Naive thymus-derived CD8-positive, alpha-beta T cell (primary cell): ENCODE measurements around the gene CAMK2B. TPM values are rescaled to one million over a fixed set of nuclear protein-coding genes. Genes with fewer than 3 reads are reported as not detected.

Experiments used
- ATAC-seq, 2 donors: fragments of 150-1000 bp; cut with Tn5 transposase in 1 of 2; sonication (Bioruptor Pico), chemical (Tn5 transposase) in 1 of 2; 1 replicate in 1 of 2; 2 replicates in 1 of 2; pipeline ENCODE4 v1.10.0; 2021; ENCODE audit warnings: mild to moderate bottlenecking in 2 of 2, moderate library complexity in 2 of 2
- POLR2A ChIA-PET: fragments of 350-600 bp; sonication (Branson Sonifier 250); formaldehyde crosslinking; loops from one replicate; lab custom pipeline; 2021; ENCODE audit warnings: antibody characterized with exemption; lab: Charles Lee
- DNase-seq, 10 donors: peaks; one replicate each; pipeline versions ENCODE4 v3.0.0 to v3.0.0-alpha.2; 2020 to 2022
- H3K27ac Mint-ChIP-seq, 10 donors: one replicate each; pipeline ENCODE4 v1.8.0; 2020 to 2022; ENCODE audit warnings: mild to moderate bottlenecking in 10 of 10, mixed read lengths in 10 of 10, moderate library complexity in 4 of 10, inconsistent platforms in 1 of 10
- H3K27me3 Mint-ChIP-seq, 5 donors: one replicate each; pipeline ENCODE4 v1.8.0; 2021 to 2022; ENCODE audit warnings: mixed read lengths in 5 of 5
- H3K36me3 Mint-ChIP-seq, 3 donors: one replicate each; pipeline ENCODE4 v1.8.0; 2020 to 2022; ENCODE audit warnings: mixed read lengths in 3 of 3, mild to moderate bottlenecking in 2 of 3, inconsistent platforms in 1 of 3
- H3K4me1 Mint-ChIP-seq, 4 donors: one replicate each; pipeline ENCODE4 v1.8.0; 2021 to 2022; ENCODE audit warnings: mixed read lengths in 4 of 4
- H3K4me3 Mint-ChIP-seq, 10 donors: one replicate each; pipeline ENCODE4 v1.8.0; 2020 to 2022; ENCODE audit warnings: mild to moderate bottlenecking in 10 of 10, mixed read lengths in 10 of 10, moderate library complexity in 6 of 10, inconsistent platforms in 1 of 10
- H3K9me3 Mint-ChIP-seq, 9 donors: one replicate each; pipeline ENCODE4 v1.8.0; 2020 to 2022; ENCODE audit warnings: mixed read lengths in 9 of 9, mild to moderate bottlenecking in 3 of 9, inconsistent platforms in 1 of 9, moderate library complexity in 1 of 9
- polyA plus RNA-seq, 3 donors: library from polyadenylated mRNA; unstranded; fragments of 300-500 nt; fragmentation: Illumina TruSeq; gene quantifications; one replicate each; pipeline ENCODE4 v1.2.3, GENCODE V29; 2021
- total RNA-seq, 8 experiments: library from RNA in 2 of 8; stranded (reverse) in 2 of 8; gene quantifications; one replicate each; pipeline ENCODE4 v1.2.3 and lab custom pipeline; 2021 to 2026

CAMK2B gene
- total and polyA plus RNA-seq, 5 experiments from 2014 or later: not detected

DNA sequence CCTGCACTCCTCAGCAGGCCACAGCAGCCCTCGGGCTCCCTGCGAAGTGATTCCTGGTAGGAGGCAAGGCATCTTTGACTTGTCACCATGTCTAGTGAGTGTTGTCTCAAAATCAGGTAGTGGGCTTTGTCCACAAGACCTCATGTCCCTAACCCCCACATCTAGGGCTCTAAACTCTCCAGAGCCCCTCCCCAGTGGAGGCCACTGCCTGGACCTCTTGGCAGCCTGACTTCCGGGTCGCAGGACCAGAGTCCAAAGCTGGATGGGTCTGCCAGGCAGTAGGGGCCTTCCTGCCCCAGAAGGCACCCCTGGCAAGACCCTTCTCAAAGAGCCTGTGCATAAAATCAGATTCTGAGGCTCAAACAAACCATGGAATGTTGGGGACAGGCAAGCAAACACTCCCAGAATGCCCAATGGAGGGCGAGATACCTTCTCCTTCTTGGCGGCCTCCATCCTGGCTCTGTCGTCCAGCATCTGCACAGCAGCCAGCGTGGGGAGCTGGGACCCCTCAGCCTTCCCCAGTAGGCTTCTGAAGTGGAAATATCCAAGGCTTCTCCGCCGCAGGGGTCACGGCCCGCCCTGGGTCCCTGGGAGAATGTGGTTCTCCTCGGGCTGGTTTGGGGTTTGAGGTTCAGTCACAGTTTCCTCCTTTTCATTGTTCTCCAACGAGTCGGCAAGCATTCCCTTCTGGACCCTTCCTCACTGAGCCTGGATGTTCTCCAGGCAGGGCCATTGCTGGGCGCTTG lies 136.7 kb downstream of the CAMK2B start:
- POLR2A ChIA-PET: no interaction called here
- DNase-seq (no peak), ATAC-seq (no peak)
- Mint-ChIP-seq H3K9me3 (no peaks in the 10 kb centered on the region), H3K36me3 (no peaks in the 10 kb centered on the region), H3K27ac (peak overlapping the region in 2 of 10 donors; percentile 15 to 53), H3K4me1 (no peaks in the 10 kb centered on the region), H3K27me3 (peaks cover 0 to 8% (median 5%) of the 10 kb centered on the region in 5 donors), H3K4me3 (no peak overlapping the region)

DNA sequence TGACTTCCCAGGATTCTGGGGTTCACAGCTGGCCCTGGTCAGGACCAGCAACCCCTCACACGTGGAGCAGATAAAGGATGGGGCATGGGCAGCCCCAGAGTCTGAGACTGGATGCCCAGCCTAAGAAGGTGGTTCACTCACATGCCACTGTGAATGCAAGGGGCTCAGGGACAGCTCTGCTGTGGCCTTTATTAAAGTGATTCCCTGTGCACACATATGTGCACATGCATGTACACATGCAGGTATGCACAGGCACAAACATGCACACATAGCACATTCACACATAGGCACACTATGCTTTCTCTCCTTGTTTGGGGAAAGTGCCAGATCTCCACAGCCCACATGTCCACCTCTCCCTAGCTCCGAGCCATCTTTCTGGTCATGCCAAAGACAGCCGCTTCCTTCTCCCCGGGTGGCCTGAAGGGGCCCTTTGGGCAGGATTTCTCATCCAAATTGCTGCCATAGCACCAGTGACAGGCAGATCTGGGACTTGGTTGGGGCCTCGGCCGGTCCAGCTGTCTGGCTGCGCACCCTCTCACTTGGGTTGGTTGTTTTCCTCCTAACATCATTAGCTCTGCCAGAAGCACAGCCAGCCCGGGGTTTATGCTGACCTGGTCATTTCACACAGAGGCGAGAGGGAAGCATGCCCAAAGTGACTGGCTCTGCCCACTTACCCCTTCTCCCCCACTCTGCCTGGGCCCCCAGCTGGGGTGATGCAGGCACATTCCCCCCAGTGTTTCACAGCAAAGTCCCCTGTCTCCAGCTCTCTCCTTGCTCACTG lies 137.6 kb downstream of the CAMK2B start:
- H3K36me3 Mint-ChIP-seq: peaks cover 0 to 4% (median 3%) of the 10 kb centered on the region in 3 donors
- H3K27me3 Mint-ChIP-seq: peaks cover 0 to 6% (median 4%) of the 10 kb centered on the region in 5 donors
- no peak overlapping the region for H3K4me3 Mint-ChIP-seq
- no peaks in the 10 kb centered on the region for H3K4me1 Mint-ChIP-seq
- H3K9me3 Mint-ChIP-seq: peaks cover 0 to 7% (median 0%) of the 10 kb centered on the region in 9 donors
- DNase-seq (no peak), ATAC-seq (no peak)
- POLR2A ChIA-PET: no interaction called here
- H3K27ac Mint-ChIP-seq: peak overlapping the region in 1 of 10 donors; percentile 53

DNA sequence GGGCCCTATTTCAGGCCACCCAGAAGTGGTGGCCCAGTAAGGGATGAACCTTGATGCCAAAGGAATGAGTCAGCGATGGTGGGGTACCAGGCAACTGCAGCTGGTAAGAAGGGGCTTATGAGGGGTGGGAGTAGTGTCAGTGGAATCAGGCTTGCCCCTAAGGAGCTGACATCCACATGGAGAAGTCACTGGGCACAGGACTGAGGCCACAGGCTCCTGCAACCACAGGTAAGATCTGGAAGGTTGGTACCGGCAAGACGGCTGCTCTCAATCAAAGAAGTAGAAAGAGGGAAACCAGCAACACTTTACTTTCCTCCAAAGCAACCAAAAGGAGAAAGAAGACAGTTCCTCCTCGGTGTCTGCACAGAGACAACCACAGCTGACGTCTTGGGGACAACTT lies 138.7 kb downstream of the CAMK2B start:
- Mint-ChIP-seq H3K9me3 (peaks cover 0 to 13% (median 2%) of the 10 kb centered on the region in 9 donors), H3K27me3 (peaks cover 0 to 4% (median 3%) of the 10 kb centered on the region in 5 donors), H3K4me3 (no peak overlapping the region), H3K36me3 (peaks cover 0 to 6% (median 4%) of the 10 kb centered on the region in 3 donors), H3K27ac (peak overlapping the region in 3 of 10 donors; percentile 43 to 65 (median 56)), H3K4me1 (no peaks in the 10 kb centered on the region)
- POLR2A ChIA-PET: no interaction called here
- ATAC-seq (no peak), DNase-seq (no peak)

DNA sequence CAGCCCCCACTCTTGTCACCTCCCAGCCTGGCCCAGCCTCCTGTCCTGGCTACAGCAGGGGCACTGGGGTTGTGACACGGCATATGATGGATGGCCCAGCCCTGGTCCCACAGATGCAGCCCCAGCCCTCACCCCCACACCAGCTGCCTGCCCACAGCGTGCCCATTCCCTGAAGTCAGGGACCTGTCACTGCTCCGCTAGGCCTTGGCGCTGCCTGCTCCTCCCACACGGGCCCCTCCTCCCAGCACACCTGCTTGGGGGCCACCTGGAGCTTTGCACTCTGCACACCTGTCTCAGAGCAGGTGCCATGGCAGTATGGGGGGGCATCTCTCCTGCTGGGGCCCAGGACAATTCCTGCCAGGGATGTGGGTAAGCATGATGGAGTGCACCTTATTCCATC lies 139.7 kb downstream of the CAMK2B start:
- no peak for ATAC-seq

DNA sequence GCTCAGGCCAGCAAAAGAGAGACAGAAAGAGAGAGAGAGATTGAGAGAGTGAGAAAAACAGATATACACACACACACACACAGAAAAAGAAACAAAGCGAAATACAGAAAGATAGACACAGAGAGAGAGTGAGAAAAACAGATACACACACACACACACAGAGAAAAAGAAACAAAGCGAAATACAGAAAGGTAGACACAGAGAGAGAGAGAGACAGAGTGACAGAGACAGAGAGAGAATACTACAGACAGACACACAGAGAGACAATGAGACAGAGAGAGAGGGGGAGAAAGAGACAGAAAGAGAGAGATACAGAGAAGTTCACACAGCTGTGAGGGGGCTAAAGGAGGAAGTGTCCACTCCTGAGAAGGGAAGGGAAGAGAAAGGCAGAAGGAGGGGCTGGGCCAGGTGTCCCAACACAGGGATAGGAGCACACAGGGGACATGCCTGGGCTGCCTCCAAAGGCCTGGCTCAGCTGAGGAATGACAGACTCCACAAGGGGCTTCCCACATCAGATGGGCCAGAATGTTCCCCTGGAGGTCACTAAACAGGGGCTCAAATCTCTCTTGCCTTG lies 140.4 kb downstream of the CAMK2B start:
- peaks cover 0 to 13% (median 2%) of the 10 kb centered on the region in 9 donors for H3K9me3 Mint-ChIP-seq
- H3K27me3 Mint-ChIP-seq: peaks cover 0 to 7% (median 0%) of the 10 kb centered on the region in 5 donors
- H3K4me3 Mint-ChIP-seq: no peak overlapping the region
- ATAC-seq (no peak), DNase-seq (no peak)
- H3K27ac Mint-ChIP-seq: peak overlapping the region in 3 of 10 donors; percentile 1 to 43 (median 5)
- H3K36me3 Mint-ChIP-seq: peaks cover 0 to 6% (median 4%) of the 10 kb centered on the region in 3 donors
- H3K4me1 Mint-ChIP-seq: no peaks in the 10 kb centered on the region
- POLR2A ChIA-PET: no interaction called here

More for the DNA sequence above, 139.7 kb downstream of the CAMK2B start:
- Mint-ChIP-seq H3K27ac (no peak overlapping the region), H3K4me1 (no peaks in the 10 kb centered on the region), H3K9me3 (peaks cover 0 to 13% (median 2%) of the 10 kb centered on the region in 9 donors), H3K36me3 (peaks cover 0 to 6% (median 4%) of the 10 kb centered on the region in 3 donors), H3K4me3 (no peak overlapping the region), H3K27me3 (peaks cover 0 to 7% (median 3%) of the 10 kb centered on the region in 5 donors)
- POLR2A ChIA-PET: interaction anchor here (0.6 kb wide), 1 partner anchor 10 kb away, joined by 3 read pairs; no protein-coding TSS in a partner anchor
- DNase-seq: no peak

DNA sequence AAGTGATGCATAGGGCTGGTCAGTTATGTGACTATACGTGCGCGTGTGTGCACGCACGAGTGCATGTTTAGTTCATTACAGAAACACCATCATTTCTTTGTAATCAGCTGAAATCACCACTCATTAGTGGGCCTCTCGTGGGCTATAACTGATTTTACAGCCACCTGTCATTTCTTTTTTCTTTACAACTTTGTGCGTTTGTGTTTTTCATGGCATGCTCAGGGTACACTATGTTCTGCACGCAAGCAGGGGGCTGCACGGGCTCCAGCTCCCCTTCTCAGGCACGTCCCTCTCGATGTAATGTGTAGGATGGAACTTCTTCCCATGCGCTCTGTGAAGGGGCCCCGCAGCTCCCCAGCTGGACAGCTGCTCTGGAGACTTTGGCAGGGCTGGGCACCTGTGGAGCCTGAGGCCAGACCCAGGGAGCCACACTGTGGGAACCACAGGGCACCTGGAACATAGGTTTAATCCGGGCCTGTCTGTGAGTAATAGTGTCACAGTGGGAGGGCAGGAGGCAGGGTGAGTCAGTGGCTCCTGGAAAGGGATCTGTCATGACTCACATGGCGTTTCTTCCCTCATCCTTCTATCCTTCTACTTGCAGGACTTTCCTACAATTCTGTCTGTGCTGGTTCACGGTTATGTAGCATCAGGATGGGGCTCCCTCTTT lies 141.1 kb downstream of the CAMK2B start:
- POLR2A ChIA-PET: no interaction called here
- peak overlapping the region in 1 of 10 donors; percentile 5 for H3K27ac Mint-ChIP-seq
- H3K4me3 Mint-ChIP-seq: no peak overlapping the region
- H3K27me3 Mint-ChIP-seq: peaks cover 0 to 8% (median under 1%) of the 10 kb centered on the region in 5 donors
- ATAC-seq (no peak), DNase-seq (no peak)
- H3K36me3 Mint-ChIP-seq: peaks cover 0 to 6% (median 4%) of the 10 kb centered on the region in 3 donors
- peaks cover 0 to 13% (median 2%) of the 10 kb centered on the region in 9 donors for H3K9me3 Mint-ChIP-seq
- H3K4me1 Mint-ChIP-seq: no peaks in the 10 kb centered on the region

DNA sequence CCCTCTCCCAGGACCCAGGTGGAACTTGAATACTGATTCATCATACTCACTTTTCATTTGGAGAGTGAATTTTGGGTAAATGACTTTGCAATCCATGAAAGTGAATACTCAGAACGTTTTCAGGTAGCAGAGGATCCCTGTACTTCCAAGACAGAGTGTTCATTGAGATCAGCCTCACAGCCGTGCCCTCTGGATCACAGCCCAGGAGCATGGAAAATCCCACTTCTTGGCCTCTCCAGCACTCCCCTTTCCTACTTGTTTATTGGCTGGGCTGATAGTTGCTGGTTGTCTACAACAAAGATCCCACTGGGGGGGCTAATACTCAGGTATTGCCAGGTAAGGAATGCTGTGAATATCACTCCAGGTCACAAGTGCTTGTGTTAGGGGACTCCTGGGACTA lies 142.0 kb downstream of the CAMK2B start:
- ATAC-seq (no peak), DNase-seq (no peak)
- Mint-ChIP-seq H3K4me3 (no peak overlapping the region), H3K4me1 (no peaks in the 10 kb centered on the region), H3K9me3 (peaks cover 0 to 13% (median 2%) of the 10 kb centered on the region in 9 donors), H3K36me3 (peaks cover 0 to 6% (median 4%) of the 10 kb centered on the region in 3 donors), H3K27ac (no peak overlapping the region), H3K27me3 (peaks cover 0 to 11% (median 2%) of the 10 kb centered on the region in 5 donors)
- POLR2A ChIA-PET: no interaction called here

DNA sequence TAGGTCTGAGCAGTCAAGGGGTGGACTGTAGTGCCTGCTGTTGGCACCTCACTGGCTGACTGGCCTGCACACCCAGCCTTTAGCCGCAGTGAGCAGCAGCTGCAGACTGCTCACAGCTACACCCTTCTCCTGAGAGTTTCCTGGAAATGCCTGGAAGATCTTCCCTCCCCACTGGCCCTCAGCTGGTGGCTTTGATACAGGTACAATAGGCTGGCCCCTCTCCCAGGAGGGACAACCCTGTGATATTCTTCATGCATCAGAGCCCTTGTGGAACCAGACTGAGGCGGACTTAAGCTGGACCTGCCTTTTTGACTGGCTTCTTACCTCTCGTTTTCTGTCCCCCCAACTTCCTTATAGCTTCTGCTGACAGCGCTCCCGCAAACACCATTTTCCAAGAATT lies 142.6 kb downstream of the CAMK2B start:
- ATAC-seq: no peak
- H3K9me3 Mint-ChIP-seq: peaks cover 0 to 13% (median 2%) of the 10 kb centered on the region in 9 donors
- peaks cover 0 to 17% (median 0%) of the 10 kb centered on the region in 5 donors for H3K27me3 Mint-ChIP-seq
- H3K4me3 Mint-ChIP-seq: no peak overlapping the region
- POLR2A ChIA-PET: interaction anchor here (0.6 kb wide), 1 partner anchor 123 kb away, joined by 3 read pairs; no protein-coding TSS in a partner anchor
- no peaks in the 10 kb centered on the region for H3K4me1 Mint-ChIP-seq
- H3K27ac Mint-ChIP-seq: peak overlapping the region in 1 of 10 donors; percentile 89
- no peak for DNase-seq
- peaks cover 0 to 6% (median 4%) of the 10 kb centered on the region in 3 donors for H3K36me3 Mint-ChIP-seq

DNA sequence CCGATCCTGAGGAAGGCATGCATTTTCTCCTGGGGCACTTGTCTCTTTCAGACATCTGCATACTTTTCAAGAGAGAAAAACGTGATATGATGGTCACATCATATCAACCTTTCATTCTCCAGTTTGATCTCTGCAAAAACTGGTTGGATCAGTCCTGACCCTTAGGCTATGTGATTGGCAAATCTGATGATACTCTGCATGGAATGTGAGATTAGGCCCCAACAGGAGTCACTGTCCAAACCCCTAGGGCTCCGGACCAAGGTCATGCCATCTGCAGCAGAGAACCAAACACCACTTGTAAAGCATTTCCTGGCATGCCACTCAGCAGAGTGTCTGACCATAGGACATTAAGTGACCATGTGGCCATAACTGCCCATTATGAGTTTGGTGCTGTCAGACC lies 144.8 kb downstream of the CAMK2B start:
- no peak overlapping the region for H3K27ac Mint-ChIP-seq
- H3K9me3 Mint-ChIP-seq: peaks cover 0 to 13% (median 2%) of the 10 kb centered on the region in 9 donors
- POLR2A ChIA-PET: no interaction called here
- DNase-seq (no peak), ATAC-seq (no peak)
- H3K4me3 Mint-ChIP-seq: no peak overlapping the region
- H3K27me3 Mint-ChIP-seq: peaks cover 0 to 21% (median 9%) of the 10 kb centered on the region in 5 donors
- H3K4me1 Mint-ChIP-seq: no peaks in the 10 kb centered on the region
- H3K36me3 Mint-ChIP-seq: peaks cover 0 to 6% (median 4%) of the 10 kb centered on the region in 3 donors

DNA sequence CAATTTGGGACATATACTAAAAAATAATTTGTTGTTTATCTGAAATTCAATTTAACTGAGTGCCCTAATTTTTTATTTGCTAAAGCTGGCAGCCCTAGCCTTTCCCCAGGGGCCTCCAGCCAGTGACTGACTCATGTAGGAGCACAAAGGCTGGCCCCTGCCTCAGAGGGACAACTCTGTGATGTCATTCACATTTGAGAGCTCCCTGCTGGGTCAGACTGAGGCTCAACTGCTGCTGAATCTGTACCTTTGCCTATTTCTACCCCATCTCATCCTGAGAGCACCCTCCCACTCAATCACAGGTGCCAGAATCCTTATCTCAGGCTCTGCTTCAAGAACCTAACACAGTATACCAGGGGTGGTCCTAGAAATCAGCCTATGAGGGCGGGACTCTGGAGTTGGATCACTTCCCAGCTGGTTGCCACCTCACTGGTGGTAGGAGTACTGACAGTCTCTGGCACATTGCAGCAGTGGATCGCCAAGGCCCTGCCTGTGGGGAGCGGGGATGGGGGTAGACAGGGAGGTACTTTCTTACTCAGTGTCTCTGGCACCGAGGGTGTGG lies 147.7 kb downstream of the CAMK2B start:
- H3K36me3 Mint-ChIP-seq: peaks cover 0 to 3% (median 0%) of the 10 kb centered on the region in 3 donors
- H3K27me3 Mint-ChIP-seq: peaks cover 0 to 20% (median 10%) of the 10 kb centered on the region in 5 donors
- H3K4me1 Mint-ChIP-seq: no peaks in the 10 kb centered on the region
- no peak overlapping the region for H3K27ac Mint-ChIP-seq
- no peak overlapping the region for H3K4me3 Mint-ChIP-seq
- H3K9me3 Mint-ChIP-seq: peaks cover 0 to 12% (median 3%) of the 10 kb centered on the region in 9 donors
- POLR2A ChIA-PET: no interaction called here
- no peak for ATAC-seq
- no peak for DNase-seq

DNA sequence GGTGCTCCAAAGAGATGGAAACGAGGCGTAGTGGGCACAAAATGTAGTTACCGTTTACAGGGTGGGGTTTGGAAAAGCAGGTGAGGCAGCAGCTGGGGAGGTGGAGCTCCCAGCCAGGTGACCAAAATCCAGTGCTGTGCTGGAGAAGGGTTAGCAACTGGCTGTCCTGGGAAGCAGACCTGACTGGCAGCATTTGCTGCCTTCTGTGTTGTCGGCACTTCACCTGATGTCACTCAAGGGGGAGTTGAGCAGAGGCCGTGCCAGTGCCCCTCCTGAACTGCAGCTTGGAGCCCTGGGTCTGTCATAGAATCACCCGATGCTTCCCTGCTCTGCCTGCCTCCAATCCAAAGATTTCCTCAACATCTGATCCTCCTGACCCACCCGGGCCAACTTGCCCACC lies 148.9 kb downstream of the CAMK2B start:
- Mint-ChIP-seq H3K27ac (no peak overlapping the region), H3K4me1 (no peaks in the 10 kb centered on the region), H3K27me3 (peaks cover 0 to 20% (median 10%) of the 10 kb centered on the region in 5 donors), H3K9me3 (peaks cover 0 to 12% (median 0%) of the 10 kb centered on the region in 9 donors), H3K4me3 (no peak overlapping the region), H3K36me3 (no peaks in the 10 kb centered on the region)
- ATAC-seq (no peak), DNase-seq (no peak)
- POLR2A ChIA-PET: no interaction called here

DNA sequence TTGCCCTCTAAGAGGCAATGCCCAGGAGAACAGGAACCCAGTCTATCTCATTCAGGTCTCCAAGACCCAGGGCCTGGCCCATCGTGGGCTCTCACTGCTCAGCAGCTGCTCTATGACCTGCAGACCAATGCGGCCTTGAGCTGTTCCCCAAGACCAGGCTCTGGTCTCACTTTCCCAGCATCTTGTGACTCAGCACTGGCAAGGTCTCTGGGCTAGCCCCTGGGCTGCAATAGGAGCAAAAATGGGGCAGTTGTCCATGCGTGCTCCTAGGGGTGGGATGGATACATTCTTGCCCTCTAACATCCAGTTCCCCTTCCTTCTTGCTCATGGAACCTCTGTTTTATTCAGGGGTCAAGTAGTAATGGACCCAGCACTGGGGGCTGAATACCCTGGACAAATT lies 149.7 kb downstream of the CAMK2B start:
- H3K27me3 Mint-ChIP-seq: peaks cover 0 to 16% (median 10%) of the 10 kb centered on the region in 5 donors
- no peak overlapping the region for H3K4me3 Mint-ChIP-seq
- peaks cover 0 to 3% (median 0%) of the 10 kb centered on the region in 3 donors for H3K36me3 Mint-ChIP-seq
- ATAC-seq (no peak), DNase-seq (no peak)
- POLR2A ChIA-PET: no interaction called here
- H3K4me1 Mint-ChIP-seq: no peaks in the 10 kb centered on the region
- H3K9me3 Mint-ChIP-seq: peaks cover 0 to 12% (median 0%) of the 10 kb centered on the region in 9 donors
- H3K27ac Mint-ChIP-seq: no peak overlapping the region
